HFFc6 (cell line): ENCODE data around the gene HLA-DRB1. TPM values are rescaled to one million over a fixed set of nuclear protein-coding genes. Genes with fewer than 3 reads are reported as not detected.
"Not testable (repeated sequence)": the region's sequence is repeated elsewhere in the genome, so short reads cannot be mapped to it uniquely, and the experiment has no call there.

Source experiments
- DNase-seq: peaks from one replicate; pipeline ENCODE4 v3.0.0-alpha.2; 2018
- H3K27ac Mint-ChIP-seq: 2 replicates; pipeline ENCODE4 v1.8.0; 2020; ENCODE audit warnings: mild to moderate bottlenecking, mixed read lengths
- H3K27me3 Mint-ChIP-seq: 2 replicates; pipeline ENCODE4 v1.8.0; 2021; ENCODE audit warnings: mild to moderate bottlenecking, moderate library complexity, mixed read lengths; ENCODE audit not compliant: insufficient read depth
- H3K36me3 Mint-ChIP-seq: 2 replicates; pipeline ENCODE4 v1.8.0; 2021; ENCODE audit warnings: low read depth, mixed read lengths
- H3K4me1 Mint-ChIP-seq: 2 replicates; pipeline ENCODE4 v1.8.0; 2020; ENCODE audit warnings: low read depth, mixed read lengths
- H3K4me3 Mint-ChIP-seq: 2 replicates; pipeline ENCODE4 v1.8.0; 2020; ENCODE audit warnings: mild to moderate bottlenecking, moderate library complexity, mixed read lengths
- H3K9me3 Mint-ChIP-seq: 2 replicates; pipeline ENCODE4 v1.8.0; 2020; ENCODE audit warnings: mild to moderate bottlenecking, mixed read lengths
- CTCF ChIP-seq: fragments of 200-600 bp; sonication (generic); IDR thresholded peaks from 2 replicates; pipeline ENCODE4 v1.5.0; 2021; ENCODE audit warnings: antibody characterized with exemption, mild to moderate bottlenecking
- long read RNA-seq: library from polyadenylated mRNA; unstranded; transcript quantifications from one replicate; pipeline ENCODE4 v2.0.0, GENCODE V29; 2019
- total RNA-seq, 6 experiments: library from RNA; stranded (reverse); fragmentation: NEBNext Ultra II Directional; extraction: Animal tissue kit (Norgen Biotek cat#: 25700); gene quantifications; 2 replicates in 1 of 6; 3 replicates in 5 of 6; pipeline ENCODE4 v1.2.3, GENCODE V29; 2021

Gene HLA-DRB1
- not detected for total RNA-seq
- long read RNA-seq = 0 reads

- no peak within 1 kb of the TSS for H3K27ac Mint-ChIP-seq
- DNase-seq = no peak
- no peaks in the 10 kb centered on the region for H3K9me3 Mint-ChIP-seq
- peaks cover 3% of the 10 kb centered on the region; the same call in 1 of the 2 replicates for H3K27me3 Mint-ChIP-seq
- H3K4me1 Mint-ChIP-seq = no peaks in the 10 kb centered on the region
- H3K4me3 Mint-ChIP-seq = no peak within 1 kb of the TSS
- no peaks in the 10 kb centered on the region for H3K36me3 Mint-ChIP-seq
- no peak for TF ChIP-seq CTCF
These were observed at the start of gene HLA-DRB1 for GRCh38 chr6:32589596-32590449. TSS of gene HLA-DRB1 (minus strand) at chr6:32589848. CDS start at chr6:32589742, 106 bp downstream.

- H3K27ac Mint-ChIP-seq = no peak overlapping the region
- no peak for TF ChIP-seq CTCF
- no peaks in the 10 kb centered on the region for H3K4me1 Mint-ChIP-seq
- peaks cover 25% of the 10 kb centered on the region for H3K27me3 Mint-ChIP-seq
- H3K36me3 Mint-ChIP-seq = no peaks in the 10 kb centered on the region
- H3K4me3 Mint-ChIP-seq = no peak overlapping the region
- no peak for DNase-seq
- no peaks in the 10 kb centered on the region for H3K9me3 Mint-ChIP-seq
These were observed 49.0 kb upstream of the HLA-DRB1 start for GRCh38 chr6:32638532-32639219.

GRCh38 chr6:32637883-32638282 lies 48.2 kb upstream of the HLA-DRB1 start:
- Mint-ChIP-seq H3K9me3 (no peaks in the 10 kb centered on the region), H3K4me3 (no peak overlapping the region), H3K36me3 (no peaks in the 10 kb centered on the region), H3K27ac (no peak overlapping the region), H3K4me1 (no peaks in the 10 kb centered on the region), H3K27me3 (peaks cover 25% of the 10 kb centered on the region)
- no peak for DNase-seq
- no peak for TF ChIP-seq CTCF

GRCh38 chr6:32637219-32637880 lies 47.7 kb upstream of the HLA-DRB1 start, which contains the start of gene HLA-DQA1:
TSS of gene HLA-DQA1 (plus strand) at chr6:32637406. CDS start at chr6:32637459, 53 bp downstream.
- H3K4me3 Mint-ChIP-seq = no peak within 1 kb of the TSS
- no peaks in the 10 kb centered on the region for H3K36me3 Mint-ChIP-seq
- peaks cover 25% of the 10 kb centered on the region for H3K27me3 Mint-ChIP-seq
- no peak for TF ChIP-seq CTCF
- no peaks in the 10 kb centered on the region for H3K4me1 Mint-ChIP-seq
- DNase-seq = no peak
- no peaks in the 10 kb centered on the region for H3K9me3 Mint-ChIP-seq
- no peak within 1 kb of the TSS for H3K27ac Mint-ChIP-seq

DNA sequence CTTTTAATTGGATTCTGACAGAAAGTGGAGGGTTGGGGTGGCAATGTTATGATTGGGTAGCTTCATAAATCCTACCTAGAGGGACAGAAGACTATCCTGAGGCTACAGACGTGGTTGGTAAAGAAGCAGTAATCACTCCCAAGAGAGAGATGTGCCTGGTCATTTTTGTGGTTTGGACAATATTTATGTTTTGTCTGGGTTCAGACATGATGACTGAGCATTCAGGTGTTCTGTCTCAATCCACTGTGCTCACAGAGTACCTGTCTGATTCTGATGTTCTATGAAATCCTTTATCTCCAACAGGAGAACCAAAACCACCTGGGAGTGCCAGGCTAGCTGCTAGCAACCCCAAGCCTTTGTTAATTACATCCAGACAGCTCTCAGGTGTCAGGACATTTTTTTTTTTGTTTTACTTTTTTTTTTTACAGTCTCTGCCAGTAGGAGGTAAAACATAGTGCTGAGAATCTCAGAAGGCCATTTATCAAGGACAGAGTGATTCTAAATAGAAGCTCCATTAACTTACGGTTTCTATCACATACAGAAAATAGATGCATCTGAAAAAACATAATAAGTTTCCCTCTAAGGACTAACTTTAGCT lies 46.0 kb upstream of the HLA-DRB1 start:
- H3K27ac Mint-ChIP-seq = no peak overlapping the region
- H3K36me3 Mint-ChIP-seq = no peaks in the 10 kb centered on the region
- no peaks in the 10 kb centered on the region for H3K9me3 Mint-ChIP-seq
- no peak overlapping the region for H3K4me3 Mint-ChIP-seq
- H3K4me1 Mint-ChIP-seq = no peaks in the 10 kb centered on the region
- DNase-seq = no peak
- H3K27me3 Mint-ChIP-seq = peaks cover 30% of the 10 kb centered on the region
- TF ChIP-seq CTCF = no peak

DNA sequence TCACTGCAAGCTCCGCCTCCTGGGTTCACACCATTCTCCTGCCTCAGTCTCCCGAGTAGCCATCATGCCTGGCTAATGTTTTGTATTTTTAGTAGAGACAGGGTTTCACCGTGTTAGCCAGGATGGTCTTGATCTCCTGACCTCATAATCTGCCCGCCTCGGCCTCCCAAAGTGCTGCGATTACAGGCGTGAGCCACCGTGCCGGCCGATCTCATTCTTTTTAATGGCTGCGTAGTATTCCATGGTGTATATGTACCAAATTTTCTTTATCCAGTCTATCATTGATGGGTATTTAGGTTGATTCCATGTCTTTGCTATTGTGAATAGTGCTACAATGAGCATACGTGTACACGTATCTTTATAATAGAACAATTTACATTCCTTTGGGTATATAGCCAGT lies 40.1 kb upstream of the HLA-DRB1 start:
- peaks cover 14% of the 10 kb centered on the region; the same call in 1 of the 2 replicates for H3K27me3 Mint-ChIP-seq
- H3K4me3 Mint-ChIP-seq, H3K27ac Mint-ChIP-seq, H3K4me1 Mint-ChIP-seq, H3K9me3 Mint-ChIP-seq, H3K36me3 Mint-ChIP-seq, DNase-seq: not testable (repeated sequence)
